Breast epithelium (tissue), 4 donors: ENCODE data around the gene SLC22A23. TPM values are rescaled to one million over a fixed set of nuclear protein-coding genes. Genes with fewer than 3 reads are reported as not detected.
A peak's percentile ranks its signal among the peaks of the same experiment; 100 is the strongest.

ENCODE experiments used
- DNase-seq, 2 donors: peaks; one replicate each; pipeline ENCODE4 v3.0.0-alpha.2; 2019; ENCODE audit warnings: low spot score in 2 of 2
- H3K27ac ChIP-seq, 2 donors: fragments of 200-600 bp; sonication (generic) in 1 of 2; one replicate each; pipeline ENCODE4 v1.5.1; 2016 to 2019; ENCODE audit warnings: mild to moderate bottlenecking in 1 of 2
- H3K27me3 ChIP-seq, 2 donors: fragments of 200-600 bp; sonication (generic) in 1 of 2; one replicate each; pipeline versions ENCODE4 v1.5.1 to v1.6.0; 2017 to 2019; ENCODE audit warnings: control low read depth in 1 of 2, mild to moderate bottlenecking in 1 of 2
- H3K36me3 ChIP-seq: fragments of 200-600 bp; one replicate; pipeline ENCODE4 v1.5.1; 2019
- H3K4me1 ChIP-seq, 2 donors: fragments of 200-600 bp; sonication (generic); one replicate each; pipeline ENCODE4 v1.5.1; 2016 to 2019; ENCODE audit warnings: control low read depth in 1 of 2
- H3K4me3 ChIP-seq, 3 donors: fragments of 200-600 bp; sonication (generic); 1 replicate in 2 of 3; 2 replicates in 1 of 3; pipeline ENCODE4 v1.5.1; 2016 to 2019; ENCODE audit warnings: mild to moderate bottlenecking in 3 of 3, moderate library complexity in 2 of 3
- H3K9me3 ChIP-seq, 2 donors: fragments of 200-600 bp; sonication (generic) in 1 of 2; one replicate each; pipeline ENCODE4 v1.5.1; 2016 to 2019; ENCODE audit warnings: control low read depth in 1 of 2
- CTCF ChIP-seq, 3 donors: fragments of 450-650 bp; IDR thresholded peaks; one replicate each; pipeline ENCODE4 v1.5.1; 2016 to 2017; ENCODE audit warnings: antibody characterized with exemption in 3 of 3, mild to moderate bottlenecking in 3 of 3, moderate library complexity in 3 of 3
- POLR2A ChIP-seq: fragments of 450-650 bp; IDR thresholded peaks from one replicate; pipeline ENCODE4 v1.6.1; 2016; ENCODE audit warnings: antibody characterized with exemption, mild to moderate bottlenecking, moderate library complexity
- POLR2AphosphoS5 ChIP-seq, 3 donors: sonication (generic); formaldehyde crosslinking; IDR thresholded peaks; one replicate each; pipeline ENCODE4 v1.6.1; 2017; ENCODE audit warnings: antibody characterized with exemption in 3 of 3
- intact Hi-C: fragments of 100-400 bp; cut with DNase I; formaldehyde crosslinking; loops from one replicate; pipeline ENCODE4 v1.15.1; 2023; ENCODE audit warnings: low total_unique reads
- total RNA-seq, 3 donors: library from RNA; depleted of rRNA; stranded (reverse); fragments of >200 nt; gene quantifications; one replicate each; pipeline ENCODE4 v1.1.0, GENCODE V29; 2016

SLC22A23 gene
- total RNA-seq, 3 donors from 2014 or later = 10.9 to 26.3 (median 22.9) TPM

GRCh38 chr6:3304500-3305215, 152.2 kb downstream of the SLC22A23 start:
- no peaks in the 10 kb centered on the region for H3K4me1 ChIP-seq
- H3K4me3 ChIP-seq = no peak overlapping the region
- H3K27me3 ChIP-seq = no peaks in the 10 kb centered on the region
- peak in 1 of 2 donors; percentile 50 for DNase-seq
- no peaks in the 10 kb centered on the region for H3K9me3 ChIP-seq
- no peaks in the 10 kb centered on the region for H3K36me3 ChIP-seq
- TF ChIP-seq POLR2A (no peak), CTCF (IDR thresholded peaks at IDR 0.05) (no peak), POLR2AphosphoS5 (IDR thresholded peaks at IDR 0.05) (no peak)
- intact Hi-C loops = no loop called here
- H3K27ac ChIP-seq = no peak overlapping the region

GRCh38 chr6:3303795-3304411, 152.9 kb downstream of the SLC22A23 start:
- H3K27ac ChIP-seq = no peak overlapping the region
- no peak overlapping the region for H3K4me3 ChIP-seq
- intact Hi-C loops = no loop called here
- no peaks in the 10 kb centered on the region for H3K36me3 ChIP-seq
- no peaks in the 10 kb centered on the region for H3K9me3 ChIP-seq
- DNase-seq = peak in 1 of 2 donors; percentile 9
- no peaks in the 10 kb centered on the region for H3K4me1 ChIP-seq
- TF ChIP-seq POLR2A (no peak), POLR2AphosphoS5 (IDR thresholded peaks at IDR 0.05) (no peak), CTCF (IDR thresholded peaks at IDR 0.05) (no peak)
- no peaks in the 10 kb centered on the region for H3K27me3 ChIP-seq

GRCh38 chr6:3301506-3301905, 155.3 kb downstream of the SLC22A23 start:
- intact Hi-C loops = no loop called here
- no peak for TF ChIP-seq CTCF (IDR thresholded peaks at IDR 0.05)
- no peak for TF ChIP-seq POLR2AphosphoS5 (IDR thresholded peaks at IDR 0.05)
- TF ChIP-seq POLR2A = no peak

GRCh38 chr6:3299221-3299620, 157.6 kb downstream of the SLC22A23 start:
- TF ChIP-seq POLR2AphosphoS5 (IDR thresholded peaks at IDR 0.05) = no peak
- no peak for TF ChIP-seq POLR2A
- TF ChIP-seq CTCF (IDR thresholded peaks at IDR 0.05) = no peak
- no peaks in the 10 kb centered on the region for H3K9me3 ChIP-seq
- no peak overlapping the region for H3K27ac ChIP-seq
- H3K4me3 ChIP-seq = no peak overlapping the region
- no peaks in the 10 kb centered on the region for H3K27me3 ChIP-seq
- intact Hi-C loops = no loop called here
- DNase-seq = peak in 1 of 2 donors; percentile 15
- H3K36me3 ChIP-seq = no peaks in the 10 kb centered on the region
- no peaks in the 10 kb centered on the region for H3K4me1 ChIP-seq

More at GRCh38 chr6:3301506-3301905, 155.3 kb downstream of the SLC22A23 start:
- Histone ChIP-seq H3K27ac (no peak overlapping the region), H3K27me3 (no peaks in the 10 kb centered on the region), H3K36me3 (no peaks in the 10 kb centered on the region), H3K4me1 (no peaks in the 10 kb centered on the region), H3K4me3 (no peak overlapping the region), H3K9me3 (no peaks in the 10 kb centered on the region)
- DNase-seq = peak in 1 of 2 donors; percentile 42

GRCh38 chr6:3297909-3298308, 158.9 kb downstream of the SLC22A23 start:
- peak in 1 of 2 donors; percentile 28 for DNase-seq
- H3K4me3 ChIP-seq = no peak overlapping the region
- no peak overlapping the region for H3K27ac ChIP-seq
- H3K27me3 ChIP-seq = no peaks in the 10 kb centered on the region
- H3K4me1 ChIP-seq = no peaks in the 10 kb centered on the region
- intact Hi-C loops = no loop called here
- H3K9me3 ChIP-seq = no peaks in the 10 kb centered on the region
- no peak for TF ChIP-seq POLR2A
- H3K36me3 ChIP-seq = no peaks in the 10 kb centered on the region
